Heart left ventricle (tissue), 16 donors: ENCODE data around the gene NCKIPSD. TPM values are rescaled to one million over a fixed set of nuclear protein-coding genes. Genes with fewer than 3 reads are reported as not detected.

ENCODE experiments used
- ATAC-seq, 4 donors: fragments of 200-7000 bp; cut with Tn5 transposase; one replicate each; pipeline ENCODE4 v1.9.1; 2020 to 2022; ENCODE audit warnings: moderate library complexity in 4 of 4, mild to moderate bottlenecking in 3 of 4, moderate number of reproducible peaks in 1 of 4
- DNase-seq, 5 donors: peaks; one replicate each; pipeline ENCODE4 v3.0.0-alpha.2; 2020
- H3K27ac ChIP-seq, 12 donors: fragments of 200-600 bp; sonication (generic) in 4 of 12; one replicate each; pipeline versions ENCODE4 v1.5.0 to v1.8.0; 2016 to 2022; ENCODE audit warnings: mild to moderate bottlenecking in 2 of 12
- H3K27me3 ChIP-seq, 9 donors: fragments of 200-600 bp; sonication (generic) in 2 of 9; one replicate each; pipeline versions ENCODE4 v1.5.1 to v1.8.0; 2016 to 2022; ENCODE audit warnings: mild to moderate bottlenecking in 3 of 9
- H3K36me3 ChIP-seq, 9 donors: fragments of 200-600 bp; sonication (generic) in 2 of 9; one replicate each; pipeline versions ENCODE4 v1.5.0 to v1.8.0; 2018 to 2022; ENCODE audit warnings: mild to moderate bottlenecking in 2 of 9
- H3K4me1 ChIP-seq, 12 donors: fragments of 200-600 bp; sonication (generic) in 4 of 12; one replicate each; pipeline versions ENCODE4 v1.5.0 to v1.8.0; 2016 to 2022; ENCODE audit warnings: mild to moderate bottlenecking in 3 of 12
- H3K4me3 ChIP-seq, 12 donors: fragments of 200-600 bp; sonication (generic) in 4 of 12; one replicate each; pipeline versions ENCODE4 v1.5.0 to v1.8.0; 2017 to 2022; ENCODE audit warnings: mild to moderate bottlenecking in 9 of 12, moderate library complexity in 4 of 12
- H3K9me3 ChIP-seq, 12 donors: fragments of 200-600 bp; sonication (generic) in 4 of 12; one replicate each; pipeline versions ENCODE4 v1.5.0 to v1.8.0; 2016 to 2022; ENCODE audit warnings: mild to moderate bottlenecking in 1 of 12
- CTCF ChIP-seq, 12 donors: fragments of 200-600 bp; sonication (generic) in 4 of 12; IDR thresholded peaks; one replicate each; pipeline versions ENCODE4 v1.5.0 to v1.8.0; 2018 to 2022; ENCODE audit warnings: antibody characterized with exemption in 12 of 12, mild to moderate bottlenecking in 5 of 12
- POLR2A ChIP-seq, 2 donors: fragments of 450-650 bp; IDR thresholded peaks; one replicate each; pipeline ENCODE4 v1.6.1; 2017; ENCODE audit warnings: antibody characterized with exemption in 2 of 2, mild to moderate bottlenecking in 2 of 2, moderate library complexity in 2 of 2
- WGBS, 4 donors: extraction: QIAGEN DNeasy Blood & Tissue Kit in 2 of 4; methylation state at CpG; one replicate each; pipeline versions ENCODE4 v1.1.5 to v1.1.7; 2013 to 2018; 5-methylcytosine and 5-hydroxymethylcytosine counted together
- intact Hi-C, 10 donors: fragments of 100-400 bp; cut with DNase I; formaldehyde crosslinking; loops; one replicate each; pipeline versions ENCODE4 v1.11.1 to v1.14.2; 2022
- polyA plus RNA-seq, 2 donors: library from polyadenylated mRNA; stranded (reverse); fragments of 200-250 nt; gene quantifications; one replicate each; pipeline ENCODE4 v1.2.3, GENCODE V29; 2013
- total RNA-seq, 9 donors: library from RNA; depleted of rRNA in 2 of 9; stranded (reverse); fragments of >200 nt in 2 of 9; fragmentation: NEBNext Ultra II Directional in 3 of 9; extraction: Animal tissue kit (Norgen Biotek cat#: 25700) in 3 of 9; gene quantifications; one replicate each; pipeline versions ENCODE4 v1.1.0 to v1.2.4, GENCODE V29; 2016 to 2023
- donor health status: ischemic (EF 13 %, LVEDD 7.1; RV severe dilation, severe dysfunction).
- donor health status: healthy with polysubstance abuse.
- donor health status: DM: no; HTN: yes; CAD: no.
- donor health status: DM: no; HTN: no; CAD: no.
- donor health status: ischemic (EF 25% LVEDD 6.9; RV normal size, moderate dysfunction).
- donor health status: ischemic (EF 25% LVEDD 5.7; RV mildly dilated, moderate dysfunction).
- donor health status: healthy.
- donor health status: DM: yes; HTN: yes; CAD: no.
- donor health status: ischemic (EF 35%, LVEDD 5.7; RV mildly dilated, moderate dysfunction).
- donor health status: nonischemic (EF 11% LVEDD 7.7; RV severe dilation, severe dysfunction).
- donor health status: DM: yes; HTN: yes; CAD: no.
- donor health status: PGD.
- donor health status: ischemic (EF 29% LVEDD 5.4; RV normal size, mild dysfunction).
- donor health status: nonischemic (EF 23%, LVEDD 6.1; RV moderate dilation, normal function).

The NCKIPSD gene
- total and polyA plus RNA-seq, 11 donors: 9.8 to 47.6 (median 14.7) TPM

- TF ChIP-seq POLR2A (IDR thresholded peaks at IDR 0.05) (no peak), CTCF (IDR thresholded peaks at IDR 0.05) (no peak)
- 39 to 62% (median 55%) methylated on average over 9 of the region's 9 CpGs for WGBS, 4 donors
- H3K27me3 ChIP-seq: no peaks in the 10 kb centered on the region
- peak in 4 of 5 donors; percentile 53 to 70 (median 68) for DNase-seq
- peak overlapping the region; percentile 63 to 88 (median 80) for H3K27ac ChIP-seq
- ATAC-seq: peak; percentile 57 to 80 (median 74)
- H3K9me3 ChIP-seq: no peaks in the 10 kb centered on the region
- peaks cover 0 to 47% (median 22%) of the 10 kb centered on the region in 12 donors for H3K4me1 ChIP-seq
- peak overlapping the region in 11 of 12 donors; percentile 15 to 66 (median 51) for H3K4me3 ChIP-seq
- intact Hi-C loops: no loop called here
- peaks cover 0 to 85% (median 66%) of the 10 kb centered on the region in 9 donors for H3K36me3 ChIP-seq
Observed at GRCh38 chr3:48695393-48695753, 9.7 kb upstream of the NCKIPSD start.

- WGBS, 4 donors: 51 to 62% (median 57%) methylated on average over 23 of the region's 23 CpGs
- peaks cover 0 to 43% (median 21%) of the 10 kb centered on the region in 12 donors for H3K4me1 ChIP-seq
- intact Hi-C loops: no loop called here
- H3K27ac ChIP-seq: peak overlapping the region; percentile 63 to 88 (median 80)
- DNase-seq: peak; percentile 73 to 85 (median 77)
- H3K27me3 ChIP-seq: no peaks in the 10 kb centered on the region
- H3K9me3 ChIP-seq: no peaks in the 10 kb centered on the region
- ATAC-seq: peak; percentile 65 to 86 (median 85)
- peak overlapping the region in 11 of 12 donors; percentile 15 to 66 (median 51) for H3K4me3 ChIP-seq
- peaks cover 0 to 86% (median 71%) of the 10 kb centered on the region in 9 donors for H3K36me3 ChIP-seq
- no peak for TF ChIP-seq CTCF (IDR thresholded peaks at IDR 0.05)
- no peak for TF ChIP-seq POLR2A (IDR thresholded peaks at IDR 0.05)
Observed at GRCh38 chr3:48694610-48695392, 9.1 kb upstream of the NCKIPSD start.

- Histone ChIP-seq H3K4me1 (peaks cover 0 to 43% (median 21%) of the 10 kb centered on the region in 12 donors), H3K4me3 (peak overlapping the region in 11 of 12 donors; percentile 15 to 66 (median 51)), H3K27me3 (no peaks in the 10 kb centered on the region), H3K36me3 (peaks cover 0 to 87% (median 71%) of the 10 kb centered on the region in 9 donors), H3K27ac (peak overlapping the region in 11 of 12 donors; percentile 51 to 88 (median 78)), H3K9me3 (no peaks in the 10 kb centered on the region)
- ATAC-seq (no peak), DNase-seq (no peak)
- intact Hi-C loops: no loop called here
- 60 to 76% (median 69%) methylated on average over 8 of the region's 8 CpGs for WGBS, 4 donors
- TF ChIP-seq POLR2A (IDR thresholded peaks at IDR 0.05): no peak
- TF ChIP-seq CTCF (IDR thresholded peaks at IDR 0.05): no peak
Observed at GRCh38 chr3:48693826-48694225, 8.1 kb upstream of the NCKIPSD start.

- Histone ChIP-seq H3K36me3 (peaks cover 5 to 87% (median 77%) of the 10 kb centered on the region in 9 donors), H3K4me1 (peaks cover 0 to 47% (median 22%) of the 10 kb centered on the region in 12 donors), H3K9me3 (no peaks in the 10 kb centered on the region), H3K27me3 (no peaks in the 10 kb centered on the region), H3K27ac (peak overlapping the region in 2 of 12 donors; percentile 63 to 85), H3K4me3 (peak overlapping the region in 1 of 12 donors; percentile 48)
- TF ChIP-seq CTCF (IDR thresholded peaks at IDR 0.05) (no peak), POLR2A (IDR thresholded peaks at IDR 0.05) (no peak)
- intact Hi-C loops: no loop called here
- ATAC-seq (no peak), DNase-seq (no peak)
Observed at GRCh38 chr3:48692551-48692950, 6.8 kb upstream of the NCKIPSD start.
